NOMO-1 (cell line): Measurements from ENCODE around the gene SMIM10.
A peak's percentile ranks its signal among the peaks of the same experiment; 100 is the strongest.
"Not testable (repeated sequence)": the region's sequence is repeated elsewhere in the genome, so short reads cannot be mapped to it uniquely, and the experiment has no call there.

ENCODE experiments used
- DNase-seq, 2 experiments: peaks; one replicate each; lab custom pipeline; 2025; ENCODE audit not compliant: unreplicated experiment in 2 of 2; lab: John Stamatoyannopoulos, UW

SMIM10 gene

GRCh38 chrX:134990801-134991481, at the start of gene SMIM10:
TSS of gene SMIM10 (plus strand) at chrX:134990991. CDS start at chrX:134991096, 105 bp downstream.
- peak; percentile 25 to 35 for DNase-seq

- not testable (repeated sequence) for DNase-seq
Measured at GRCh38 chrX:134946364-134946763, 44.4 kb upstream of the SMIM10 start.

- DNase-seq = no peak
Measured at GRCh38 chrX:134948333-134949241, 42.2 kb upstream of the SMIM10 start.

GRCh38 chrX:134949271-134949670, 41.5 kb upstream of the SMIM10 start:
- no peak for DNase-seq

GRCh38 chrX:134957836-134958235, 33.0 kb upstream of the SMIM10 start:
- DNase-seq = no peak

GRCh38 chrX:134960366-134960765, 30.4 kb upstream of the SMIM10 start:
- DNase-seq = not testable (repeated sequence)

- no peak for DNase-seq
Measured at GRCh38 chrX:134963041-134963440, 27.8 kb upstream of the SMIM10 start.

GRCh38 chrX:134969726-134970125, 21.1 kb upstream of the SMIM10 start:
- no peak for DNase-seq

- DNase-seq = no peak
Measured at GRCh38 chrX:134971926-134972325, 18.9 kb upstream of the SMIM10 start.

GRCh38 chrX:134975516-134975915, 15.3 kb upstream of the SMIM10 start:
- no peak for DNase-seq

- DNase-seq = no peak
Measured at GRCh38 chrX:134981910-134982309, 8.9 kb upstream of the SMIM10 start.

GRCh38 chrX:134982748-134983147, 8.0 kb upstream of the SMIM10 start:
- DNase-seq = no peak

- no peak for DNase-seq
Measured at GRCh38 chrX:134985479-134985878, 5.3 kb upstream of the SMIM10 start.

GRCh38 chrX:134990475-134990800, 353 bp upstream of the SMIM10 start:
- DNase-seq = no peak

GRCh38 chrX:134997646-134998045, 6.9 kb downstream of the SMIM10 start:
- DNase-seq = no peak

GRCh38 chrX:134998246-134998645, 7.5 kb downstream of the SMIM10 start:
- no peak for DNase-seq

GRCh38 chrX:134999469-134999868, 8.7 kb downstream of the SMIM10 start:
- peak; percentile 27 to 68 for DNase-seq

- DNase-seq = no peak
Measured at GRCh38 chrX:135000516-135000915, 9.7 kb downstream of the SMIM10 start.

GRCh38 chrX:135003876-135004623, 13.3 kb downstream of the SMIM10 start:
- peak; percentile 65 to 82 for DNase-seq

GRCh38 chrX:135006187-135006586, 15.4 kb downstream of the SMIM10 start:
- no peak for DNase-seq

- peak in 1 of 2 experiments; percentile 7 for DNase-seq
Measured at GRCh38 chrX:135009057-135009610, 18.3 kb downstream of the SMIM10 start.
